UCSD-AML1 (cell line): Measurements from ENCODE around the gene FUT9.

Experiments
- DNase-seq: peaks from one replicate; lab custom pipeline; 2025; ENCODE audit not compliant: unreplicated experiment; lab: John Stamatoyannopoulos, UW

FUT9 gene

GRCh38 chr6:96066376-96066775, 50.6 kb downstream of the FUT9 start:
- DNase-seq, result no peak

GRCh38 chr6:96073555-96073954, 57.8 kb downstream of the FUT9 start:
- no peak for DNase-seq

DNA sequence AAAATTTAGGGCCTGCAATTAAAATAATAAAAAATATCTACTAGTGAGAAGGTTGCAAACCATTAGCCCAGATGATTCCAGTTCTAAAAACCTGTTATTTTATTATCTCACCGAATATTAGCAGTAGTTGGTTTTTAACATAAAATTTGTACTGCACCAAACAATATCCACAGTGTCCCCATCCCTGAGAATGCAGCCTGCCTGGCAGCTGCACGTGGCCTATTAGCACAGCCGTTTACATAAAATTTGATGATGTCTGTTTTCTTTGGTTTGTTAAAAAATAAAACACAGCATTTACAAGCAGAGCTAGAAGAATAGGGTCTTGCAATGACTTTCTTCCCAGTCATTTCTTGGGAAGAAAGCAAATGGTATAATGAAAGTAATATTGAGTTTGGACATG, 58.2 kb downstream of the FUT9 start:
- no peak for DNase-seq

DNA sequence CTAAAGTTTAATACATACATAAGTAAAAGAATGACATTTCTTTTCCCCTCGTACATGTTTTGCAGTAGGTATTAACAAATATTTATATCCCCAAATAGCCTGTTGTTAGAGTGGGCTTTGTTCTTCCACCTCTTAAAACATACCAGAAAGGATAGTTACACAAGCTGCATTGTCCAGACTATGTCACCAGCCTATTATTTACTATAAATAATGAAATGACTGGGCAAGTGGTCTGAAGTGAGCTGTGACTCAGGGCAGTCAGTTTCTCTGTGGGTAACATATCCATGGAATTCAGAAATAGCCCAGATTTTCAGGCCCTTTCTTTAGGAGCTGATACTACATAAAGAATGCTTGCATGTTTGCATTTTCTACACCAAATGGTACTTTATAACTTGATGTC, 60.1 kb downstream of the FUT9 start:
- no peak for DNase-seq

DNA sequence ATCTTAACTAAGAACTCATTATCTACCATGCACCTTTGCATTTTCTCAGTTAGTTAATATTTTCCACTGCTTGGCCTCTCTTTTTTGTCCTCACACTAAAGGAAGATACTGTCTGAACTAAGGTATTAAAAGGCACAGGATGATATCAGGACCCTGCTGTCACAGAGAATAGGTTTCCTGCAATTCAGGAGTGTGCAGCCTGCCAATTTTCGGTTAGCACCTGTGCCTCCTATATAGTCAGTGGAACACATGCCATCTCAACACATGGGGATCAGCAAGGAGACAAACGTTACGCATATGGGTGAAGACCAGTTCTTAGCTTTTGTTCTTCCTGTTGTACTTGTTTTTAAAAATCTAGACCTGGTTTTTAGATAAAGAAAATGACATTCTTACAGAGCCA, 71.0 kb downstream of the FUT9 start:
- no peak for DNase-seq

DNA sequence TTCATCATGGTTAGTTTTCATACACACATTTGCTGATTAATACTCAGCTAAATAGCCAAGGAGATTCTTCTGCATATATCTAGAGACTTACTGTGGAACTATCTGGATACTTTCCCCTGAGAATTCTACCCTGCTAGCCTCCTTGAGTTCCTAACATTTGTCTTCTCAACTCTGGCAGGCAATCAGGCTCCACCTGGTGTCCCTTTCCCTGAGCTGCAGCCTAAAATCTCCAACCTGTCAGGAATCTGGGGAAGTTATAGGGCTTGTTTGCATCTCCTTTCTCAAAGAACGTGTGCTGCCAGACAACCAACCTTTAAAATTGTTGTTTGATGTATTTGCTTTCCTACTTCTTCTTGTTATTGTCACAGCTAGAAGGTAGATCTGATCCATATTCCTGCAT, 73.4 kb downstream of the FUT9 start:
- DNase-seq, result no peak

GRCh38 chr6:96094077-96094476, 78.3 kb downstream of the FUT9 start:
- DNase-seq, result no peak

- no peak for DNase-seq
Measured at GRCh38 chr6:96099069-96099468, 83.3 kb downstream of the FUT9 start.

GRCh38 chr6:96101564-96101963, 85.8 kb downstream of the FUT9 start:
- no peak for DNase-seq

GRCh38 chr6:96104910-96105309, 89.1 kb downstream of the FUT9 start:
- no peak for DNase-seq

- no peak for DNase-seq
Measured at GRCh38 chr6:96110878-96111277, 95.1 kb downstream of the FUT9 start.

GRCh38 chr6:96116674-96117073, 100.9 kb downstream of the FUT9 start:
- no peak for DNase-seq

GRCh38 chr6:96124778-96125177, 109.0 kb downstream of the FUT9 start:
- no peak for DNase-seq

DNA sequence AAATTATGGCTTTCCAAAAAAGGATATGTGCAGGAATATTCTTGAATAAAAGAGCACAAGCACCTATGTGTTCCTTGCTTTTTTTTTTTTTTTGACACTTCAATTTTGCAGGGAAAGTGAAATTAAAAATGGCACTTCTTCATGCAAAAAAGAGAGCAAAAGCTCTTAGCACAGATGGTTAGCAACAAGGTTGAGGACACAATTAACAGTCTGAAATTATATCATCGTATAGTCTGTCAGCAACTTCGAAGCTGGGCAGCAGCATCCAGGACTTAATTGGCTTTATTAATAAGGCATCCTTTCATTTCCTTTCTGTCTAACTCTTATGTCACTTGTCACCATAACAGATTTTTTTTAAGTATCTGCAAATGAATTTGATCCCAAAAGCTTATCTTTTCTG, 122.6 kb downstream of the FUT9 start:
- no peak for DNase-seq

- no peak for DNase-seq
Measured at GRCh38 chr6:96142142-96142541, 126.4 kb downstream of the FUT9 start.

DNA sequence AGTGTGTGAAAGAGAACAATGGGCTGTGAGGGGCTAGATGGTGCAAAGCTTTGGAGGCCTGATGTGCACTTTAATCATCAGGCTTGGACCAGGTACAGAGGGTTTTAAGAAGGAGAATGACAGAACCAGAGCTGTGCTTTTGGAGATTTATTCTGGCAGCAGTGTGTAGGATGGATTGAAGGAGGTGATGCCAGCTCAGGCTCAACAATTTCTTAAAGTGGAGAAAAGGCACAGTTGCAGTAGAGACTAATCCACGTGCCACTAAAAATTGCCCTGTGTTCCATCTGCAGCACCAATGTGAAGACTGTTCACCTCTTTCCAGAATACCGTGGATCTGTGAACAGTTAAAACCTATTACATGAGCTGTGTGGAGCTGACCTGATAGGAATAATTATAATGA, 134.7 kb downstream of the FUT9 start:
- no peak for DNase-seq

- DNase-seq, result no peak
Measured at GRCh38 chr6:96151707-96152106, 135.9 kb downstream of the FUT9 start.

GRCh38 chr6:96152114-96152708, 136.4 kb downstream of the FUT9 start:
- DNase-seq, result no peak

DNA sequence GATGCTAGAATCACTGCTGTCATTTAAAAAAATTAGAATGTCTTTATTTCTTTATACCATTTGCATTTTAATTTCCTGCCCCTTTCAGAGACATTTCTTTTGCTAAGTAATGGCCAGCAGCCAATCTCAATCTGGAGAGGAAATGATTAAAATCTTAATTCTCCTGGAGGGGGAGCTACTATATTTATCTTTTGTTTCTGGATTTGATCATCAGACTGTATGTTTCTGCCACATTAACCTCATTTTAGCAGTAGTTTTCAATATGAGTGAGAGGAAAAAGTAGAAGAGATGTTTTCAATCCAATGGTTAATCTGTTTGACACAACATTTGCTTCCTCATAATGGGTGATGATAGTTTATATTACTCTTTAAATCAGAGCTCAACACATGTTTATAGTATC, 138.0 kb downstream of the FUT9 start:
- DNase-seq, result no peak

GRCh38 chr6:96156425-96156824, 140.7 kb downstream of the FUT9 start:
- no peak for DNase-seq

DNA sequence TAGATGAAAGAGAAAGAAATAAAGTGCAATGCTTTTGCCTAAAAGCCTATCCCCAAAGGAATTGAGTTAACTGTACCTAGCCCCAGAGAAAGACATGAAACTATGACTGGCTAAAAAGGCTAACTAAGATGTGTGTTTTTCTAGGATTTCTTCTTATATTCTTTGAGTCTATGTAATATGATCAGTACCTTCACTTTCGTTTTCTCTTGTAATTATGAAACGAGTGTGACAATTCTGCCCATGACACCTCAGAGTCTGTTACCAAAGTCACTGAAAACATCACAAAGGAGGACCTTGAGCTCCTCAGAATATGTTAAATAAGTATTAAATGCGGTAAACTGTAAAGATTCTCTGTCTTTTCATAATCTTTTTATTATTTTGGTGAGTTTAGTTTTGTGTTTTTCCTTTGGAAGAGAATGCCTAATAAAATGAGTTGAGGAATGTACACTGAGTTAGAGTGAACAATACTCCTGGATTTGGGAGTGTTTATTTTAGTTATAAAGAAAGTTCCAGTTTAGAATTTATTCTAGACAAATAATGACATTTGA, 141.3 kb downstream of the FUT9 start:
- no peak for DNase-seq

GRCh38 chr6:96162711-96163120, 146.9 kb downstream of the FUT9 start:
- DNase-seq, result no peak

- DNase-seq, result no peak
Measured at GRCh38 chr6:96164802-96165201, 149.0 kb downstream of the FUT9 start.
